Smooth muscle cell of the brain vasculature (primary cell): ENCODE results near the gene LGALS14.
"Not testable (repeated sequence)": the region's sequence is repeated elsewhere in the genome, so short reads cannot be mapped to it uniquely, and the experiment has no call there.

Source experiments
- DNase-seq: peaks from one replicate; pipeline ENCODE4 v3.0.0-alpha.2; 2012; ENCODE audit warnings: low read depth, low spot score

The LGALS14 gene

GRCh38 chr19:39695759-39696158 is 8.5 kb upstream of the LGALS14 start:
- no peak for DNase-seq

- DNase-seq, result no peak
These were observed 7.9 kb upstream of the LGALS14 start for GRCh38 chr19:39696387-39696786.

GRCh38 chr19:39698535-39698934 is 5.7 kb upstream of the LGALS14 start:
- no peak for DNase-seq

- DNase-seq, result no peak
These were observed 3.0 kb upstream of the LGALS14 start for GRCh38 chr19:39701291-39701690.

- no peak for DNase-seq
These were observed 1.4 kb downstream of the LGALS14 start for GRCh38 chr19:39705578-39706188.

GRCh38 chr19:39708594-39708993 is 4.3 kb downstream of the LGALS14 start:
- DNase-seq, result no peak

GRCh38 chr19:39709026-39709872 is 5.0 kb downstream of the LGALS14 start:
- no peak for DNase-seq

GRCh38 chr19:39710333-39710890 is 6.1 kb downstream of the LGALS14 start:
- DNase-seq, result no peak

- not testable (repeated sequence) for DNase-seq
These were observed 15.9 kb downstream of the LGALS14 start for GRCh38 chr19:39720144-39720543.

GRCh38 chr19:39725995-39726394 is 21.7 kb downstream of the LGALS14 start:
- DNase-seq, result no peak

GRCh38 chr19:39727070-39727800 is 23.0 kb downstream of the LGALS14 start:
- DNase-seq, result no peak

GRCh38 chr19:39728040-39728439 is 23.8 kb downstream of the LGALS14 start:
- DNase-seq, result no peak

- no peak for DNase-seq
These were observed 25.3 kb downstream of the LGALS14 start for GRCh38 chr19:39729594-39729993.

- no peak for DNase-seq
These were observed 27.4 kb downstream of the LGALS14 start for GRCh38 chr19:39731685-39732084.

- no peak for DNase-seq
These were observed 29.6 kb downstream of the LGALS14 start for GRCh38 chr19:39733841-39734240.

GRCh38 chr19:39735688-39736087 is 31.4 kb downstream of the LGALS14 start:
- no peak for DNase-seq

GRCh38 chr19:39736088-39736487 is 31.8 kb downstream of the LGALS14 start:
- no peak for DNase-seq

- no peak for DNase-seq
These were observed 33.1 kb downstream of the LGALS14 start for GRCh38 chr19:39737351-39737750.

- no peak for DNase-seq
These were observed 33.6 kb downstream of the LGALS14 start, which contains the start of gene CLC for GRCh38 chr19:39737891-39738290. Gene CLC, minus strand, starts transcription at chr19:39738029. Its CDS starts 77 bp downstream, at chr19:39737952.

GRCh38 chr19:39738814-39739213 is 34.5 kb downstream of the LGALS14 start:
- DNase-seq, result no peak

GRCh38 chr19:39740395-39740794 is 36.1 kb downstream of the LGALS14 start:
- no peak for DNase-seq

GRCh38 chr19:39745643-39746042 is 41.4 kb downstream of the LGALS14 start:
- no peak for DNase-seq
